SK-N-SH (cell line): ENCODE measurements around the gene EDIL3. TPM values are rescaled to one million over a fixed set of nuclear protein-coding genes. Genes with fewer than 3 reads are reported as not detected.

Source experiments
- CTCF ChIA-PET: fragments of 300-600, 350-600 bp; formaldehyde crosslinking; extraction: SDS; loops from one replicate; lab custom pipeline; 2021; lab: Yijun Ruan, JAX
- POLR2A ChIA-PET: fragments of 350-600 bp; sonication (Branson Sonifier 250); formaldehyde crosslinking; extraction: SDS; loops from one replicate; lab custom pipeline; 2020; ENCODE audit warnings: antibody characterized with exemption, inconsistent platforms; lab: Yijun Ruan, JAX
- DNase-seq: peaks from one replicate; pipeline ENCODE4 v3.0.0; 2012
- H2AFZ ChIP-seq: fragments of 200-600 bp; sonication (generic); 2 replicates; pipeline ENCODE4 v1.8.1; 2016; ENCODE audit warnings: antibody characterized with exemption, mild to moderate bottlenecking, low read depth
- H3F3A ChIP-seq: fragments of 200-600 bp; sonication (generic); replicated peaks from 2 replicates; pipeline ENCODE3; 2016; ENCODE audit warnings: antibody characterized with exemption, mild to moderate bottlenecking; ENCODE audit not compliant: insufficient read depth
- H3K27ac ChIP-seq, 2 experiments: fragments of 200-500 bp in 1 of 2; fragments of 200-600 bp in 1 of 2; sonication (Bioruptor generic) in 1 of 2; sonication (generic), shearing (Covaris generic) in 1 of 2; 2 replicates each; pipeline versions ENCODE4 v1.5.1 to v1.6.1; 2014 to 2016; ENCODE audit warnings: low read depth in 2 of 2, inconsistent platforms in 1 of 2, low read length in 1 of 2, mild to moderate bottlenecking in 1 of 2, mixed read lengths in 1 of 2
- H3K27me3 ChIP-seq: fragments of 200-600 bp; sonication (generic), shearing (Covaris generic); 2 replicates; pipeline ENCODE4 v1.6.1; 2016; ENCODE audit warnings: mixed run types; ENCODE audit not compliant: insufficient read depth
- H3K36me3 ChIP-seq, 2 experiments: fragments of 200-500 bp in 1 of 2; fragments of 200-600 bp in 1 of 2; sonication (Bioruptor generic) in 1 of 2; sonication (generic) in 1 of 2; replicated peaks in 1 of 2; 2 replicates each; pipeline versions ENCODE3 to v1.5.1; 2014 to 2016; ENCODE audit warnings: low read length in 1 of 2, mild to moderate bottlenecking in 1 of 2; ENCODE audit not compliant: insufficient read depth in 2 of 2, control insufficient read depth in 1 of 2
- H3K4me1 ChIP-seq, 2 experiments: fragments of 200-500 bp in 1 of 2; fragments of 200-600 bp in 1 of 2; sonication (Bioruptor generic) in 1 of 2; sonication (generic), shearing (Covaris generic) in 1 of 2; 2 replicates each; pipeline versions ENCODE4 v1.5.1 to v1.6.1; 2014 to 2016; ENCODE audit warnings: low read depth in 1 of 2, low read length in 1 of 2, mixed run types in 1 of 2; ENCODE audit not compliant: insufficient read depth in 2 of 2, control insufficient read depth in 1 of 2
- H3K4me2 ChIP-seq: fragments of 200-600 bp; sonication (generic), shearing (Covaris generic); 2 replicates; pipeline ENCODE4 v1.6.1; 2017; ENCODE audit warnings: mixed run types
- H3K4me3 ChIP-seq, 2 experiments: fragments of 200-500 bp in 1 of 2; fragments of 200-600 bp in 1 of 2; sonication (Bioruptor generic) in 1 of 2; sonication (generic), shearing (Covaris generic) in 1 of 2; 2 replicates each; pipeline versions ENCODE4 v1.5.1 to v1.8.1; 2014 to 2016; ENCODE audit warnings: low read depth in 2 of 2, inconsistent platforms in 1 of 2, low read length in 1 of 2, mild to moderate bottlenecking in 1 of 2, mixed read lengths in 1 of 2, moderate library complexity in 1 of 2
- H3K79me2 ChIP-seq: fragments of 200-600 bp; sonication (generic); 2 replicates; pipeline ENCODE4 v1.8.1; 2017; ENCODE audit warnings: mild to moderate bottlenecking; ENCODE audit not compliant: insufficient read depth
- H3K9ac ChIP-seq: fragments of 200-600 bp; sonication (generic); 2 replicates; pipeline ENCODE4 v1.6.1; 2017; ENCODE audit warnings: mixed run types
- H3K9me2 ChIP-seq: fragments of 200-600 bp; sonication (generic); 2 replicates; pipeline ENCODE4 v1.6.1; 2017; ENCODE audit warnings: mixed run types
- H3K9me3 ChIP-seq: fragments of 200-600 bp; sonication (generic); 2 replicates; pipeline ENCODE4 v1.6.1; 2017; ENCODE audit warnings: mixed run types, mild to moderate bottlenecking, moderate library complexity
- H4K20me1 ChIP-seq: fragments of 200-600 bp; sonication (generic); 2 replicates; pipeline ENCODE4 v1.6.1; 2017; ENCODE audit warnings: mild to moderate bottlenecking, mixed run types; ENCODE audit not compliant: insufficient read depth
- CHD2 ChIP-seq: fragments of 150-350 bp; IDR thresholded peaks from 2 replicates; pipeline ENCODE4 v1.6.1; 2018; ENCODE audit warnings: low read length; ENCODE audit not compliant: partially characterized antibody
- ELF1 ChIP-seq: IDR thresholded peaks from 2 replicates; pipeline ENCODE4 v1.4.0; 2012
- EP300 ChIP-seq, 2 experiments: IDR thresholded peaks; 2 replicates each; pipeline versions ENCODE4 v1.4.0 to v1.6.1; 2012; ENCODE audit warnings: borderline replicate concordance in 1 of 2, low read depth in 1 of 2, low read length in 1 of 2
- FOXJ3 ChIP-seq: sonication (generic); formaldehyde crosslinking; IDR thresholded peaks from 2 replicates; pipeline ENCODE4 v1.5.1; 2020; ENCODE audit warnings: mild to moderate bottlenecking, missing genetic modification reagents
- GATA2 ChIP-seq: sonication (generic); formaldehyde crosslinking; IDR thresholded peaks from 2 replicates; pipeline ENCODE4 v1.5.0; 2020; ENCODE audit warnings: mild to moderate bottlenecking, missing genetic modification reagents
- IRF3 ChIP-seq: fragments of 150-350 bp; IDR thresholded peaks from 2 replicates; pipeline ENCODE4 v1.6.1; 2016; ENCODE audit warnings: mild to moderate bottlenecking, low read depth, low read length
- MXI1 ChIP-seq: IDR thresholded peaks from 2 replicates; pipeline ENCODE4 v1.6.1; 2012; ENCODE audit warnings: mild to moderate bottlenecking, low read depth, low read length, improper control_type of control experiment
- NRF1 ChIP-seq: IDR thresholded peaks from 2 replicates; pipeline ENCODE4 v1.6.1; 2012; ENCODE audit warnings: low read depth, mild to moderate bottlenecking, low read length
- POLR2AphosphoS5 ChIP-seq: IDR thresholded peaks from 2 replicates; pipeline ENCODE4 v1.6.1; 2012; ENCODE audit warnings: low read depth, low read length
- RCOR1 ChIP-seq: fragments of 150-350 bp; IDR thresholded peaks from 2 replicates; pipeline ENCODE4 v1.6.1; 2017; ENCODE audit warnings: antibody characterized with exemption, low read length
- RFX5 ChIP-seq: IDR thresholded peaks from 2 replicates; pipeline ENCODE4 v1.6.1; 2012; ENCODE audit warnings: mild to moderate bottlenecking, improper control_type of control experiment, low read length
- SMC3 ChIP-seq: IDR thresholded peaks from 2 replicates; pipeline ENCODE4 v1.6.1; 2012; ENCODE audit warnings: low read depth, low read length, improper control_type of control experiment
- TEAD4 ChIP-seq: IDR thresholded peaks from 2 replicates; pipeline ENCODE4 v1.4.0; 2012; ENCODE audit warnings: mild to moderate bottlenecking, borderline replicate concordance; ENCODE audit not compliant: insufficient read depth
- USF1 ChIP-seq: IDR thresholded peaks from 2 replicates; pipeline ENCODE4 v1.4.0; 2012; ENCODE audit warnings: low read depth, borderline replicate concordance
- USF2 ChIP-seq: fragments of 150-350 bp; IDR thresholded peaks from 2 replicates; pipeline ENCODE4 v1.6.1; 2017; ENCODE audit warnings: antibody characterized with exemption, low read length, low read depth, borderline replicate concordance
- WGBS: methylation state at CpG from one replicate; pipeline ENCODE4 v1.1.6; 2017; ENCODE audit warnings: low lambda C conversion rate; 5-methylcytosine and 5-hydroxymethylcytosine counted together
- polyA plus RNA-seq, 3 experiments: library from polyadenylated mRNA; depleted of rRNA; stranded (reverse); fragments of >200 nt; gene quantifications; 2 replicates each; pipeline ENCODE4 v1.2.3, GENCODE V29; 2012

The EDIL3 gene
- polyA plus RNA-seq, 1 of the 3 experiments (the other 2 are of a cell fraction): 51.5 TPM

GRCh38 chr5:83919071-83920041, 465.3 kb downstream of the EDIL3 start (continued):
- TF ChIP-seq IRF3: no peak
- TF ChIP-seq, all 33 proteins: peak for 13

GRCh38 chr5:83917261-83917908, 467.3 kb downstream of the EDIL3 start:
- TF ChIP-seq GATA2 (CRISPR knock-in tag) (peak; percentile 86), MXI1 (no peak), ELF1 (no peak), TEAD4 (no peak), POLR2AphosphoS5 (0 out of 2 replicates have a peak, but pooled peaks have one; percentile 18), RCOR1 (peak; percentile 28), FOXJ3 (CRISPR knock-in tag) (peak; percentile 80; the same call in 1 of the 2 replicates), EP300 (IDR thresholded peaks at IDR 0.05; ENCODE audit: borderline replicate concordance in 1 of 2, low read depth in 1 of 2, low read length in 1 of 2) (peak in 1 of 2 experiments; percentile 85; a peak in 2 of 4 replicates), USF2 (no peak), RFX5 (no peak), CHD2 (peak; percentile 56), USF1 (no peak), NRF1 (no peak), SMC3 (no peak)
- TF ChIP-seq, all 33 proteins: peak for 6
- peak; percentile 11 for DNase-seq
- H3K9ac ChIP-seq: no peak overlapping the region
- H3K4me1 ChIP-seq: peaks cover 4 to 43% of the 10 kb centered on the region in 2 experiments; a peak in 3 of 4 replicates
- no peak overlapping the region for H3K4me3 ChIP-seq
- no peaks in the 10 kb centered on the region for H3K27me3 ChIP-seq
- H3K79me2 ChIP-seq: no peaks in the 10 kb centered on the region
- peaks cover 11% of the 10 kb centered on the region for H3F3A ChIP-seq
- peak overlapping the region; percentile 72 to 99; a peak in 3 of 4 replicates for H3K27ac ChIP-seq
- no peak overlapping the region for H2AFZ ChIP-seq
- H4K20me1 ChIP-seq: no peaks in the 10 kb centered on the region
- no peaks in the 10 kb centered on the region for H3K9me3 ChIP-seq
- CTCF ChIA-PET: interaction anchor here (0.6 to 9.3 kb wide), 6 partner anchors 10 to 205 kb away, joined by 3 to 57 read pairs (median 3); no protein-coding TSS in a partner anchor
- WGBS: 66% methylated on average over 4 of the region's 4 CpGs
- POLR2A ChIA-PET: interaction anchor here (0.6 to 1.4 kb wide), 3 partner anchors 24 to 460 kb away, joined by 3 read pairs; no protein-coding TSS in a partner anchor
- no peaks in the 10 kb centered on the region for H3K9me2 ChIP-seq
- no peak overlapping the region for H3K4me2 ChIP-seq
- H3K36me3 ChIP-seq: no peaks in the 10 kb centered on the region
